ENCODE measurements around the gene CFAP221.

The CFAP221 gene

GRCh38 chr2:119703526-119703925 lies 159.3 kb downstream of the CFAP221 start:
- no peak for DNase-seq

DNA sequence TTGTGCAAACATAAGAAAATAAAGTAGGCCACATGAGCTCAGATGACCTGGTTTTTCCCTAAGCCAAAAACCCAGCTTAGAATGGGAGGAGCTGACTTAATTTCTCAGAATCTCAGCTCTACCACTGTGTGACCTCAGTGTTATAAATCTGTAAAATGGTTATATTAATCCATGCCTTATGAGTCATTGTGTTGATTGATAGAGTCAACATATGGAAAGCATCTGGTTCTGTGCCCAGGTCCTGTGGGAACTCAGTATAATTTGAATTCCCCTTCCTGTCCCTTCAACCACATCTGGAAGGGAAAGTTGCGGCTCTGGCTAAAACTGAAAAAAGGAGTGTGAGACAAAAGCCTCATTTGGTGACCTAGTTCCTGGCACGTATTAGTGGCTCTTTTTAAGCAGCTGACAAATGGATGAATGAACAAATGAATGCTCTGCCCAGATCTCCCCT lies 160.4 kb downstream of the CFAP221 start:
- DNase-seq = no peak

DNA sequence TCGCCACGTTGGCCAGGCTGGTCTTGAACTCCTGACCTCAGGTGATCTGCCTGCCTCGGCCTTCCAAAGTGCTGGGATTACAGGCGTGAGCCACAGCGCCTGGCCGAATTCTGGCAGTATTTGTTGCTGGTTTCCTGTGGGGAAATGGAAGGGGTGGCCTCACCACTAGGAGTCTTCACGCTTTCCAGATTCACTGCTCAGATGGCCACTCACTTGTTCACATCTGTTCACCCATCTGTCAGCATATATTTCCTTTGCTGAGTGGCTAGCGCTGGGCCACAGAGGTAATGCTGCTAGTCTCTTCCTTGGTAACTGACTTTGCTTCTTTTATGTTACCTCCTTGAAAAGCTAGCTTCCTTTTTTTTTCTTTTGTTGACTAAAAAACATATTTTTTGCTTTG lies 162.0 kb downstream of the CFAP221 start:
- no peak for DNase-seq
